ENCODE measurements around the gene MOCS3.

DNA sequence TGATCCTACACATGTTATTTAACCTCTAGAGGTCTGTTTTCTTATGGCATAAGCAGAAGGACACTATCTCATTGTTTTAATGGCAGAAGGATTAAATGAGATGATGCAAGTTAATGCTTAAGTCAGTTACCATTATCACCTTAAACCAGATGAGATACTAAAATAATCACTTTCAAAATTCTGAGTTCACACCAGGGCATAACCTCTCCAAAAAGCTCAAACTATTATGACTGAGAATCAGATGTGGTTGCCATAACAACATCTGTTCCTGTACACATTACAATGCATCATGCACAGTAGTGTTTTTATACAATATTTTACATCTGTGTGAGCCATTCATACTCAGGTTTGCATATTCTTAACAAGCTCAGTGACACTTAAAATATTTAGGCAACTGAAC, 37.6 kb upstream of the MOCS3 start:
- TF ChIP-seq, protein P1, sequence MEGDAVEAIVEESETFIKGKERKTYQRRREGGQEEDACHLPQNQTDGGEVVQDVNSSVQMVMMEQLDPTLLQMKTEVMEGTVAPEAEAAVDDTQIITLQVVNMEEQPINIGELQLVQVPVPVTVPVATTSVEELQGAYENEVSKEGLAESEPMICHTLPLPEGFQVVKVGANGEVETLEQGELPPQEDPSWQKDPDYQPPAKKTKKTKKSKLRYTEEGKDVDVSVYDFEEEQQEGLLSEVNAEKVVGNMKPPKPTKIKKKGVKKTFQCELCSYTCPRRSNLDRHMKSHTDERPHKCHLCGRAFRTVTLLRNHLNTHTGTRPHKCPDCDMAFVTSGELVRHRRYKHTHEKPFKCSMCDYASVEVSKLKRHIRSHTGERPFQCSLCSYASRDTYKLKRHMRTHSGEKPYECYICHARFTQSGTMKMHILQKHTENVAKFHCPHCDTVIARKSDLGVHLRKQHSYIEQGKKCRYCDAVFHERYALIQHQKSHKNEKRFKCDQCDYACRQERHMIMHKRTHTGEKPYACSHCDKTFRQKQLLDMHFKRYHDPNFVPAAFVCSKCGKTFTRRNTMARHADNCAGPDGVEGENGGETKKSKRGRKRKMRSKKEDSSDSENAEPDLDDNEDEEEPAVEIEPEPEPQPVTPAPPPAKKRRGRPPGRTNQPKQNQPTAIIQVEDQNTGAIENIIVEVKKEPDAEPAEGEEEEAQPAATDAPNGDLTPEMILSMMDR (IDR thresholded peaks at IDR 0.05), result no peak
- no peak for TF ChIP-seq EZH2 (IDR thresholded peaks at IDR 0.05; ENCODE audit: borderline replicate concordance, insufficient read depth, low read depth, low read length, poor library complexity, severe bottlenecking)

All from B cell (primary cell).